HCT116 (cell line): Measurements from ENCODE around the gene XYLT1. TPM values are rescaled to one million over a fixed set of nuclear protein-coding genes. Genes with fewer than 3 reads are reported as not detected.

ENCODE experiments used
- ATAC-seq: fragments of 200-7000 bp; cut with Tn5 transposase; 2 replicates; pipeline ENCODE4 v1.9.1; 2020; ENCODE audit warnings: mild to moderate bottlenecking, moderate library complexity
- BruUV-seq: library from RNA; stranded (reverse); fragments of 400-500 nt; replicated peaks from 2 replicates; lab custom pipeline; 2021; lab: Mats Ljungman, UMichigan
- CTCF ChIA-PET: fragments of 300-600 bp; sonication (Branson Sonifier 250); formaldehyde crosslinking; loops from one replicate; lab custom pipeline; 2021; ENCODE audit warnings: antibody characterized with exemption; lab: Charles Lee
- POLR2A ChIA-PET: fragments of 300-600, 350-600 bp; sonication (Branson Sonifier 250); formaldehyde crosslinking; loops from one replicate; lab custom pipeline; 2021; ENCODE audit warnings: antibody characterized with exemption; lab: Charles Lee
- RAD21 ChIA-PET, 2 experiments: fragments of 300-600 bp; sonication (Branson Sonifier 250); formaldehyde crosslinking; loops; one replicate each; lab custom pipeline; 2023; ENCODE audit warnings: low total read pairs in 2 of 2; ENCODE audit not compliant: uncharacterized antibody in 2 of 2, unreplicated experiment in 2 of 2, low non-redundant PET in 1 of 2; lab: Charles Lee
- DNase-seq: peaks from one replicate; pipeline ENCODE4 v3.0.0-alpha.2; 2010; ENCODE audit warnings: low read depth, low spot score
- H2AFZ ChIP-seq: fragments of 200-600 bp; shearing (Covaris generic), sonication (generic); 2 replicates; pipeline ENCODE4 v1.6.1; 2017; ENCODE audit warnings: low read depth, mixed run types, mixed read lengths, antibody characterized with exemption, low read length; ENCODE audit not compliant: poor library complexity, severe bottlenecking
- H3K27ac ChIP-seq: 2 replicates; pipeline ENCODE4 v1.5.1; 2012; ENCODE audit warnings: low read depth, low read length
- H3K27me3 ChIP-seq: fragments of 200-600 bp; sonication (generic); 2 replicates; pipeline ENCODE4 v1.6.1; 2016; ENCODE audit warnings: mixed run types, low read length, mixed read lengths; ENCODE audit not compliant: insufficient read depth
- H3K36me3 ChIP-seq, 2 experiments: fragments of 200-500 bp in 1 of 2; fragments of 200-600 bp in 1 of 2; sonication (Bioruptor generic) in 1 of 2; sonication (generic) in 1 of 2; 2 replicates each; pipeline versions ENCODE4 v1.5.1 to v1.6.1; 2014 to 2016; ENCODE audit warnings: low read length in 2 of 2, inconsistent platforms in 1 of 2, mixed read lengths in 1 of 2, mixed run types in 1 of 2; ENCODE audit not compliant: insufficient read depth in 2 of 2, control insufficient read depth in 1 of 2
- H3K4me1 ChIP-seq, 2 experiments: fragments of 200-600 bp in 1 of 2; sonication (generic) in 1 of 2; 2 replicates each; pipeline versions ENCODE4 v1.5.1 to v1.6.1; 2012 to 2017; ENCODE audit warnings: low read length in 2 of 2, inconsistent platforms in 1 of 2, mild to moderate bottlenecking in 1 of 2, mixed read lengths in 1 of 2, mixed run types in 1 of 2, moderate library complexity in 1 of 2; ENCODE audit not compliant: insufficient read depth in 2 of 2, control insufficient read depth in 1 of 2
- H3K4me2 ChIP-seq: fragments of 200-600 bp; sonication (generic); 2 replicates; pipeline ENCODE4 v1.6.1; 2017; ENCODE audit warnings: mixed run types, low read length, mixed read lengths
- H3K4me3 ChIP-seq, 2 experiments: fragments of 200-600 bp in 1 of 2; sonication (generic) in 1 of 2; replicated peaks in 1 of 2; 2 replicates each; pipeline ENCODE4 v1.5.1; 2011 to 2016; ENCODE audit warnings: low read length in 2 of 2, control low read depth in 1 of 2, low read depth in 1 of 2, mild to moderate bottlenecking in 1 of 2, mixed read lengths in 1 of 2, mixed run types in 1 of 2
- H3K79me2 ChIP-seq: fragments of 200-600 bp; sonication (generic); 2 replicates; pipeline ENCODE4 v1.6.1; 2017; ENCODE audit warnings: mild to moderate bottlenecking, mixed run types, low read length, moderate library complexity, mixed read lengths; ENCODE audit not compliant: insufficient read depth
- H3K9ac ChIP-seq: fragments of 200-600 bp; sonication (generic); 2 replicates; pipeline ENCODE4 v1.6.1; 2016; ENCODE audit warnings: low read length, mixed read lengths
- H3K9me2 ChIP-seq: fragments of 200-600 bp; sonication (generic), shearing (Covaris generic); 2 replicates; pipeline ENCODE4 v1.6.1; 2017; ENCODE audit warnings: mixed run types, mild to moderate bottlenecking, moderate library complexity; ENCODE audit not compliant: insufficient read depth
- H3K9me3 ChIP-seq, 2 experiments: fragments of 200-500 bp in 1 of 2; fragments of 200-600 bp in 1 of 2; sonication (Bioruptor generic) in 1 of 2; sonication (generic) in 1 of 2; 2 replicates each; pipeline ENCODE4 v1.6.1; 2014 to 2017; ENCODE audit warnings: low read length in 2 of 2, mixed read lengths in 2 of 2, inconsistent platforms in 1 of 2, low read depth in 1 of 2, mild to moderate bottlenecking in 1 of 2, mixed run types in 1 of 2, moderate library complexity in 1 of 2; ENCODE audit not compliant: control insufficient read depth in 1 of 2, insufficient read depth in 1 of 2
- H4K20me1 ChIP-seq: fragments of 200-600 bp; sonication (generic), shearing (Covaris generic); 2 replicates; pipeline ENCODE4 v1.6.1; 2017; ENCODE audit warnings: mixed run types, mild to moderate bottlenecking, moderate library complexity; ENCODE audit not compliant: insufficient read depth
- CBX3 ChIP-seq: IDR thresholded peaks from 2 replicates; pipeline ENCODE4 v1.6.1; 2012; ENCODE audit warnings: low read depth
- CEBPB ChIP-seq: IDR thresholded peaks from 2 replicates; pipeline ENCODE4 v1.6.1; 2012; ENCODE audit warnings: low read depth
- EGR1 ChIP-seq: IDR thresholded peaks from 2 replicates; pipeline ENCODE4 v1.6.1; 2012; ENCODE audit warnings: low read depth
- EZH2phosphoT487 ChIP-seq: fragments of 200-600 bp; IDR thresholded peaks from 2 replicates; pipeline ENCODE4 v1.6.1; 2018; ENCODE audit warnings: antibody characterized with exemption, borderline replicate concordance
- JUND ChIP-seq: IDR thresholded peaks from 2 replicates; pipeline ENCODE4 v1.6.1; 2012
- SP1 ChIP-seq: IDR thresholded peaks from 2 replicates; pipeline ENCODE4 v1.6.1; 2012; ENCODE audit warnings: low read depth
- TCF7L2 ChIP-seq: IDR thresholded peaks from 2 replicates; pipeline ENCODE4 v1.7.0; 2011; ENCODE audit warnings: borderline replicate concordance, inconsistent platforms; ENCODE audit not compliant: insufficient read depth, insufficient read length; ENCODE audit errors: extremely low read depth
- YY1 ChIP-seq: IDR thresholded peaks from 2 replicates; pipeline ENCODE4 v1.6.1; 2011; ENCODE audit warnings: low read length, low read depth, moderate library complexity, mild to moderate bottlenecking; ENCODE audit not compliant: insufficient replicate concordance; ENCODE audit errors: extremely low read depth
- ZBTB33 ChIP-seq: IDR thresholded peaks from 2 replicates; pipeline ENCODE4 v1.6.1; 2011; ENCODE audit warnings: mild to moderate bottlenecking, low read length, moderate library complexity; ENCODE audit not compliant: insufficient replicate concordance; ENCODE audit errors: extremely low read depth
- ZFX ChIP-seq: fragments of 450-650 bp; IDR thresholded peaks from 2 replicates; pipeline ENCODE4 v1.6.1; 2017
- intact Hi-C: fragments of 100-400 bp; cut with micrococcal nuclease; formaldehyde crosslinking; loops from 2 replicates; pipeline ENCODE4 v1.10.0; 2022
- total RNA-seq: library from RNA; stranded (reverse); gene quantifications from one replicate; pipeline ENCODE4 v1.2.1, GENCODE V29; 2021; ENCODE audit not compliant: unreplicated experiment

Gene XYLT1
- total RNA-seq, 1 experiment from 2014 or later, result 4.5 TPM

GRCh38 chr16:17408955-17409441 lies 61.8 kb downstream of the XYLT1 start:
- H3K4me2 ChIP-seq, result no peak overlapping the region
- H3K4me3 ChIP-seq, result no peak overlapping the region
- RAD21 ChIA-PET, result no interaction called here
- no peak overlapping the region for H2AFZ ChIP-seq
- no peak for TF ChIP-seq ZFX
- no peak for TF ChIP-seq CEBPB
- no peak for TF ChIP-seq EZH2phosphoT487
- TF ChIP-seq EGR1, result no peak
- no peak for TF ChIP-seq CBX3
- TF ChIP-seq YY1, result no peak
- TF ChIP-seq SP1, result no peak
- TF ChIP-seq JUND, result no peak
- no peak for TF ChIP-seq ZBTB33
- no peak for TF ChIP-seq TCF7L2
- H4K20me1 ChIP-seq, result no peaks in the 10 kb centered on the region
- H3K9me3 ChIP-seq, result no peaks in the 10 kb centered on the region
- no peaks in the 10 kb centered on the region for H3K79me2 ChIP-seq
- no peak for DNase-seq
- intact Hi-C loops, result no loop called here
- BruUV-seq, result no TSS peak
- no peaks in the 10 kb centered on the region for H3K4me1 ChIP-seq
- H3K27ac ChIP-seq, result no peak overlapping the region
- H3K9me2 ChIP-seq, result no peaks in the 10 kb centered on the region
- H3K36me3 ChIP-seq, result no peaks in the 10 kb centered on the region
- no peak for ATAC-seq
- no peaks in the 10 kb centered on the region for H3K27me3 ChIP-seq
- no peak overlapping the region for H3K9ac ChIP-seq
- POLR2A ChIA-PET, result no interaction called here
- CTCF ChIA-PET, result no interaction called here
